ENCODE results near the gene EEFSEC.

- no peak for TF ChIP-seq CTCF (IDR thresholded peaks at IDR 0.05; ENCODE audit: low read length)
- TF ChIP-seq EZH2 (optimal IDR thresholded peaks at IDR 0.05; ENCODE audit: low read depth, low read length), result no peak
Measured at GRCh38 chr3:128311441-128311844, 158.2 kb downstream of the EEFSEC start.

Measured in MM.1S (cell line).